NCI-H146 treated with DMSO at 0.1 percent for 48 hours (cell line): ENCODE measurements around the gene NDUFB3.

Source experiments
- DNase-seq: peaks from one replicate; lab custom pipeline; 2025; ENCODE audit not compliant: unreplicated experiment; lab: John Stamatoyannopoulos, UW

Gene NDUFB3

DNA sequence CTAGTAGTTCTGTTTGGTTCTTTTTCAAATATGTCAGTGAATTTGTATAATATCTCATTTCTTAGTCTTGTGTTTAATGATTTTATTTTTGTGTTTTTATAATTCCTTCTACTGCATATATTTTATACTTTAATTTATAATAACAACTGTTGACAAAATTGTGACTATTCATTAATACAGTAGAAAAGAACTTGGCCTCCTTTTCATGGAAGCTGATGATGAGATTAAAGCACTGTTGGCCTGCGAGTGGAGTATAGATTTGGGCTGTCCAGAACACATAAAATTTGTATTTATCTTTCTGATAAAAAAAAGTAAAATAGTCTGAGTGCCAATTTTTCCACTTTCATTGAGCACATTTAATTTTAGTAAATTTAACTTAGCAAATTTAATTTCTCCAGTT, 56.2 kb downstream of the NDUFB3 start:
- DNase-seq: no peak

- DNase-seq: no peak
Measured at GRCh38 chr2:201128933-201129505, 57.2 kb downstream of the NDUFB3 start.

- no peak for DNase-seq
Measured at GRCh38 chr2:201130524-201131186, 58.9 kb downstream of the NDUFB3 start.

- no peak for DNase-seq
Measured at GRCh38 chr2:201132518-201132917, 60.7 kb downstream of the NDUFB3 start.
